ENCODE measurements around the gene SMAD4.

- no peak for TF ChIP-seq EZH2 (IDR thresholded peaks at IDR 0.05; ENCODE audit: low read length, unreplicated experiment)
- no peak for TF ChIP-seq CTCF (conservative IDR thresholded peaks at IDR 0.05; ENCODE audit: low read depth, low read length)
- no peak for TF ChIP-seq EZH2phosphoT487 (IDR thresholded peaks at IDR 0.05; ENCODE audit: borderline replicate concordance, low read length)
Observed at GRCh38 chr18:51029378-51029693, 677 bp upstream of the SMAD4 start.

Data from PC-3 (cell line).